CD8-positive, alpha-beta memory T cell (primary cell): Measurements from ENCODE around the gene MTG2. TPM values are rescaled to one million over a fixed set of nuclear protein-coding genes. Genes with fewer than 3 reads are reported as not detected.
A peak's percentile ranks its signal among the peaks of the same experiment; 100 is the strongest.

Experiments
- CTCF ChIA-PET: fragments of 350-600 bp; sonication (Branson Sonifier 250); formaldehyde crosslinking; loops from one replicate; lab custom pipeline; 2021; ENCODE audit warnings: antibody characterized with exemption; lab: Charles Lee
- POLR2A ChIA-PET: fragments of 350-600 bp; sonication (Branson Sonifier 250); formaldehyde crosslinking; loops from one replicate; lab custom pipeline; 2021; ENCODE audit warnings: antibody characterized with exemption; lab: Charles Lee
- DNase-seq, 5 donors: peaks; one replicate each; pipeline versions ENCODE4 v3.0.0 to v3.0.0-alpha.2; 2020 to 2022; ENCODE audit warnings: mixed read lengths in 1 of 5
- H3K27ac ChIP-seq: one replicate; pipeline ENCODE4 v1.7.0; 2013; ENCODE audit warnings: low read depth, mild to moderate bottlenecking, low read length, moderate library complexity
- H3K27me3 ChIP-seq: 2 replicates; pipeline ENCODE4 v1.7.0; 2013; ENCODE audit warnings: low read length, mild to moderate bottlenecking; ENCODE audit not compliant: insufficient read depth, poor library complexity, severe bottlenecking
- H3K36me3 ChIP-seq: 2 replicates; pipeline ENCODE4 v1.7.0; 2013; ENCODE audit warnings: mild to moderate bottlenecking, low read length, moderate library complexity; ENCODE audit not compliant: insufficient read depth
- H3K4me1 ChIP-seq: 2 replicates; pipeline ENCODE4 v1.7.0; 2013; ENCODE audit warnings: mild to moderate bottlenecking, low read length, moderate library complexity; ENCODE audit not compliant: insufficient read depth
- H3K4me3 ChIP-seq: 2 replicates; pipeline ENCODE4 v1.7.0; 2013; ENCODE audit warnings: mild to moderate bottlenecking, low read length
- H3K9me3 ChIP-seq: 2 replicates; pipeline ENCODE4 v1.7.0; 2013; ENCODE audit warnings: mild to moderate bottlenecking, low read length
- H3K27ac Mint-ChIP-seq, 8 donors: one replicate each; pipeline ENCODE4 v1.8.0; 2020 to 2021; ENCODE audit warnings: mixed read lengths in 8 of 8, mild to moderate bottlenecking in 6 of 8, inconsistent platforms in 3 of 8, moderate library complexity in 3 of 8
- H3K27me3 Mint-ChIP-seq, 2 donors: one replicate each; pipeline ENCODE4 v1.8.0; 2020 to 2021; ENCODE audit warnings: mixed read lengths in 2 of 2, mild to moderate bottlenecking in 1 of 2, moderate library complexity in 1 of 2
- H3K36me3 Mint-ChIP-seq, 3 donors: one replicate each; pipeline ENCODE4 v1.8.0; 2020 to 2021; ENCODE audit warnings: mixed read lengths in 3 of 3, inconsistent platforms in 1 of 3, mild to moderate bottlenecking in 1 of 3
- H3K4me1 Mint-ChIP-seq, 3 donors: one replicate each; pipeline ENCODE4 v1.8.0; 2020 to 2021; ENCODE audit warnings: mixed read lengths in 3 of 3, inconsistent platforms in 1 of 3, mild to moderate bottlenecking in 1 of 3
- H3K4me3 Mint-ChIP-seq, 7 donors: one replicate each; pipeline ENCODE4 v1.8.0; 2020 to 2021; ENCODE audit warnings: mixed read lengths in 7 of 7, mild to moderate bottlenecking in 6 of 7, moderate library complexity in 4 of 7, inconsistent platforms in 2 of 7
- H3K9me3 Mint-ChIP-seq, 5 donors: one replicate each; pipeline ENCODE4 v1.8.0; 2020 to 2022; ENCODE audit warnings: mixed read lengths in 5 of 5, mild to moderate bottlenecking in 3 of 5, moderate library complexity in 2 of 5, inconsistent platforms in 1 of 5
- polyA plus RNA-seq: library from polyadenylated mRNA; unstranded; fragments of 300-500 nt; fragmentation: Illumina TruSeq; gene quantifications from one replicate; pipeline ENCODE4 v1.2.3, GENCODE V29; 2021
- total RNA-seq, 2 experiments: library from RNA; stranded (reverse); gene quantifications; one replicate each; pipeline ENCODE4 v1.2.3, GENCODE V29; 2021

MTG2 gene
- total and polyA plus RNA-seq, 3 experiments from 2014 or later = 19.0 to 45.9 (median 44.6) TPM

DNA sequence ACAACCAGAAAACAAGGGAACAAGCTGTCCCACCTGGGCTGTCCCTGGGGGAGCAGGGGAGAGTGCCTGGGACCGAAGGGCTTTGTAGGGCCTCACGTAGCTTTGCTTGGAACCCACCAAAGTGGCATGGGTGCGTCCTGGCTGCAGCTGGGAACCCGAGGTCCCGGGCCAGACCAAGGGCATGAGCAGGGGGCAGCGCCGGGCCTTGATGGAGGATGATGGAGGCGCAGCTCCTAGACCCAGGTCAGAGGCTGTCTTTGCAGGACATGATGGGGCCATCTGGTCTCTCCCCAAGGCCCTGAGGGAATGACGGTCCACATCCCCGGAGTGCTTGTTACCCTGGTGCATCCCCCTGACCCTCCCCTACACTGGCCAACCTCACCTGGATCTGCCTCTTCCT, 47.9 kb downstream of the MTG2 start:
- H3K4me3 ChIP-seq = no peak overlapping the region
- ChIA-PET POLR2A (no interaction called here), CTCF (no interaction called here)
- H3K27ac ChIP-seq = no peak overlapping the region
- no peaks in the 10 kb centered on the region for H3K27me3 ChIP-seq
- Mint-ChIP-seq H3K9me3 (peaks cover 0 to 2% (median 0%) of the 10 kb centered on the region in 5 donors), H3K4me1 (no peaks in the 10 kb centered on the region), H3K4me3 (no peak overlapping the region), H3K27ac (no peak overlapping the region), H3K36me3 (no peaks in the 10 kb centered on the region), H3K27me3 (peaks cover 0 to 16% of the 10 kb centered on the region in 2 donors)
- H3K4me1 ChIP-seq = no peaks in the 10 kb centered on the region
- H3K36me3 ChIP-seq = no peaks in the 10 kb centered on the region
- DNase-seq = no peak
- H3K9me3 ChIP-seq = no peaks in the 10 kb centered on the region

DNA sequence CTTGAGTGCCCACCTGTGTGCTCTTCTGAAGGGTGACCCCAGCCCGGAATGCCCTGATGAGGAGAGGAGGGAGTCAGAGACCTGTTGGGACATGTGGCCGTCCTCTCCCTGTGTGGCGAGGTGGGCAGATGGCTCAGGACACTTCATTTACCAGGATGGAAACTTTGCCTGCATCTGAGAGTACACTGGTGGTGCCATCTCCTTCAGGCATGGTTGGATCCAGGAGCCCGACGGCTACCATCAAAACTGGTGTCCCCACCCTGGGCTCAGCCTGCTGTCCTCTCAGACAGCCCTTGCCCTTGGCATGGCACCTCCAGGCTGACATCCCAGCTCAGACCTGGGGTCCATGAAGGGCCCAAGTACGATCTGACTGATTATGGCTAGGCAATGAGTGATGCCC, 48.5 kb downstream of the MTG2 start:
- H3K4me1 ChIP-seq = no peaks in the 10 kb centered on the region
- Mint-ChIP-seq H3K4me1 (no peaks in the 10 kb centered on the region), H3K4me3 (no peak overlapping the region), H3K9me3 (peaks cover 0 to 2% (median 0%) of the 10 kb centered on the region in 5 donors), H3K36me3 (no peaks in the 10 kb centered on the region), H3K27ac (no peak overlapping the region), H3K27me3 (peaks cover 1 to 21% of the 10 kb centered on the region in 2 donors)
- DNase-seq = no peak
- no peaks in the 10 kb centered on the region for H3K36me3 ChIP-seq
- no peaks in the 10 kb centered on the region for H3K9me3 ChIP-seq
- H3K27me3 ChIP-seq = no peaks in the 10 kb centered on the region
- CTCF ChIA-PET = no interaction called here
- POLR2A ChIA-PET = no interaction called here
- H3K27ac ChIP-seq = no peak overlapping the region
- H3K4me3 ChIP-seq = no peak overlapping the region

DNA sequence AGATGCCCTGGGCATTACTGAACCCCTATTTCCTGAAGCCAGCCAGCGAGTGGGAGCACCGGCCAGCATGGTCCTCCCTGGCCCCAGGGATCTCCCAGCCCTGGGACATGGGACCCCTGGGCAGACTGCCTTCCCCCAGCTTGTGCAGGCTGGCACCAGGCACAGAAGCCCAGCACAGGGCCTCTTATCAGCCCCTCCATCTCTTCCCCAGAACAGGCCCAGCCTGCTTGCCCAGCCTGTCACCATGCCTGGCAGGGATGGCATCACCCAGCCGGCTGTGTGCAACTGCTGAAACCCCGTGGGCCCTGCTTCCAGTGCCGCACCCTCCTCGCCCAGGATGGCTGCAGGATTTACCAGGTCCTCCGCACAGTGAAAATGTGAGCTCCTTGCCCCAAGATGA, 49.4 kb downstream of the MTG2 start:
- peaks cover 0 to 2% (median 0%) of the 10 kb centered on the region in 5 donors for H3K9me3 Mint-ChIP-seq
- H3K4me1 Mint-ChIP-seq = no peaks in the 10 kb centered on the region
- no peaks in the 10 kb centered on the region for H3K36me3 Mint-ChIP-seq
- H3K4me3 Mint-ChIP-seq = no peak overlapping the region
- H3K27ac Mint-ChIP-seq = no peak overlapping the region
- POLR2A ChIA-PET = no interaction called here
- Histone ChIP-seq H3K9me3 (no peaks in the 10 kb centered on the region), H3K4me3 (no peak overlapping the region), H3K27ac (no peak overlapping the region), H3K36me3 (no peaks in the 10 kb centered on the region), H3K27me3 (no peaks in the 10 kb centered on the region), H3K4me1 (peaks cover under 1% of the 10 kb centered on the region)
- H3K27me3 Mint-ChIP-seq = peaks cover 1 to 16% of the 10 kb centered on the region in 2 donors
- CTCF ChIA-PET = no interaction called here
- DNase-seq = no peak

DNA sequence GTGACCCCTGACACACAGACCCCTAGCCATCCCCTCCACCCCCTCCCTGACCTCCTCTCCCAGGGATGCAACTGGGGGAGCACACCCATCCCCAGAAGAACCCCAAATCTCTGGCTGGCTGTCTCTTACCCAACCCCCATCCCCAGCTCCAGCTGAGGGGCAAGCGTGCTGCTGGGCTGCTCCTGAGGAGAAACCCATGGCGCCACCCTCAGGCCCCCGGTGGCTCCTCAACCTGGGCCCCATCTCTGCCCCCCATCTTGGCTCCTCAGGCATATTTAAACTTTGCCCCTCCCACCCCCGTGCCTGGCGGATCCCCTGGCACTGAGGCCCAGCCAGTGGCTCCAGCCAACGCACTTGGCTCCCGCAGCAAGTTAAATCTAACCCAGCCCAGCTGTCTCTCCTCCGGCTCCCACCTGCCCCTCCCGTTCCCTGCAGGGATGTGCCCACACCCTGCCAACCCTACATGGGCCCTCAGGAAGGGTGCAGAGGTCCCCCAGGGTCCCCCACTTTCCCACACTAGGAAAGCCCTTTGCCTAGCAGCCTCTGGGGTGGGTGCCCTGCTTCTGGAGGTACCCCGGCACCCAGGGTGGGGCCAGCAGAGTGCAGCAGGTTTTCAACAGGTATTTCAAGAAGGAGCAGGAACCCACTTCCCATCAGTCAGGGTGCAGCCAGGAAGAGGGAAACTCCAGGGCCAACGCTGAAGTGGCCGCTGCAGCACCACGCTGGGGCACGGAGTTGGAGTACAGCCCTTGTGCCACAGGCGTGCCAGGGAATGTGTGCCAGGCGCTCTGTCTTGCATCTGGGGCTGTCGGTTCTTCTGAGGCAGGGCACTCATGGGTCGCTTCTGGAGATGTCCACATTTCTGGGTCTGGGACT, 50.2 kb downstream of the MTG2 start:
- Histone ChIP-seq H3K9me3 (no peaks in the 10 kb centered on the region), H3K27ac (no peak overlapping the region), H3K4me1 (peaks cover 9% of the 10 kb centered on the region), H3K27me3 (no peaks in the 10 kb centered on the region), H3K36me3 (no peaks in the 10 kb centered on the region), H3K4me3 (no peak overlapping the region)
- POLR2A ChIA-PET = no interaction called here
- peaks cover 4 to 6% (median 5%) of the 10 kb centered on the region in 3 donors for H3K4me1 Mint-ChIP-seq
- peaks cover 0 to 2% (median 0%) of the 10 kb centered on the region in 5 donors for H3K9me3 Mint-ChIP-seq
- DNase-seq = no peak
- CTCF ChIA-PET = no interaction called here
- no peak overlapping the region for H3K4me3 Mint-ChIP-seq
- no peak overlapping the region for H3K27ac Mint-ChIP-seq
- peaks cover 1 to 16% of the 10 kb centered on the region in 2 donors for H3K27me3 Mint-ChIP-seq
- no peaks in the 10 kb centered on the region for H3K36me3 Mint-ChIP-seq

- Mint-ChIP-seq H3K27me3 (peaks cover 1 to 16% of the 10 kb centered on the region in 2 donors), H3K9me3 (peaks cover 0 to 2% (median 0%) of the 10 kb centered on the region in 5 donors), H3K4me1 (peaks cover 5 to 8% (median 6%) of the 10 kb centered on the region in 3 donors), H3K27ac (peak overlapping the region in 1 of 8 donors; percentile 15), H3K4me3 (no peak overlapping the region), H3K36me3 (no peaks in the 10 kb centered on the region)
- Histone ChIP-seq H3K4me3 (no peak overlapping the region), H3K4me1 (peaks cover 9% of the 10 kb centered on the region), H3K27ac (no peak overlapping the region), H3K27me3 (no peaks in the 10 kb centered on the region), H3K9me3 (no peaks in the 10 kb centered on the region), H3K36me3 (no peaks in the 10 kb centered on the region)
- ChIA-PET CTCF (no interaction called here), POLR2A (no interaction called here)
- DNase-seq = no peak
These were observed 50.9 kb downstream of the MTG2 start for GRCh38 chr20:62233684-62234083.

DNA sequence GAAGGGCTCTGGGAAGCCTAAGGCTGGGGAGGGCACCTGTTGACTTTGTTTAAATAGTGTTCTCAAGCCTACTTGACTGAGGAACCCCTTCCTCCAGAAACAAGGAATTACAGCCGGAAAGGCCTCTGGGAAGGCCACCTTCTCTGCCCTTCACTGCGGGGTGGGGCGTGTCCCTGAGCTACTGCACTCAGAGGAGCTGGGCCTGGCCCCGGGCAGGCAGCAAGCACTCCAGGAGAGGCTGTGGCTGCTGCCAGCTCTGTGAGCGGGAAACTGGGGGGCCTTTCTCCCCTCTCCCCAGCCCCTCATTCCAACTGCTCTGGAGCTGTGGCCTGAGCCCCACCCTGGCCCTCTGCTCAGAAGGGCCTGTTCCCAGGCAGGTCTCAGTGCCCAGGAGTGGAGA, 51.5 kb downstream of the MTG2 start:
- H3K36me3 ChIP-seq = no peaks in the 10 kb centered on the region
- Mint-ChIP-seq H3K9me3 (peaks cover 0 to 2% (median 0%) of the 10 kb centered on the region in 5 donors), H3K4me3 (peak overlapping the region in 1 of 7 donors; percentile 48), H3K36me3 (peaks cover 0 to 2% (median 0%) of the 10 kb centered on the region in 3 donors), H3K27ac (peak overlapping the region in 1 of 8 donors; percentile 73), H3K27me3 (peaks cover 1 to 16% of the 10 kb centered on the region in 2 donors), H3K4me1 (peaks cover 6 to 13% (median 10%) of the 10 kb centered on the region in 3 donors)
- peaks cover 14% of the 10 kb centered on the region for H3K4me1 ChIP-seq
- no peak overlapping the region for H3K27ac ChIP-seq
- H3K4me3 ChIP-seq = no peak overlapping the region
- no peak for DNase-seq
- ChIA-PET CTCF (no interaction called here), POLR2A (no interaction called here)
- H3K9me3 ChIP-seq = no peaks in the 10 kb centered on the region
- H3K27me3 ChIP-seq = no peaks in the 10 kb centered on the region

- ChIA-PET CTCF (no interaction called here), POLR2A (no interaction called here)
- DNase-seq = no peak
- H3K27ac Mint-ChIP-seq = no peak overlapping the region
- H3K4me3 Mint-ChIP-seq = peak overlapping the region in 2 of 7 donors; percentile 26 to 73
- peaks cover 0 to 2% (median 0%) of the 10 kb centered on the region in 5 donors for H3K9me3 Mint-ChIP-seq
- H3K27me3 Mint-ChIP-seq = peaks cover 1 to 16% of the 10 kb centered on the region in 2 donors
- Histone ChIP-seq H3K4me1 (peaks cover 22% of the 10 kb centered on the region), H3K27ac (no peak overlapping the region), H3K9me3 (no peaks in the 10 kb centered on the region), H3K36me3 (no peaks in the 10 kb centered on the region), H3K4me3 (no peak overlapping the region), H3K27me3 (no peaks in the 10 kb centered on the region)
- H3K4me1 Mint-ChIP-seq = peaks cover 9 to 22% (median 18%) of the 10 kb centered on the region in 3 donors
- peaks cover 0 to 5% (median 0%) of the 10 kb centered on the region in 3 donors for H3K36me3 Mint-ChIP-seq
These were observed 52.4 kb downstream of the MTG2 start for GRCh38 chr20:62235001-62235776.

GRCh38 chr20:62235777-62236157, 52.9 kb downstream of the MTG2 start:
- Mint-ChIP-seq H3K36me3 (peaks cover 0 to 9% (median 0%) of the 10 kb centered on the region in 3 donors), H3K27ac (peak overlapping the region in 2 of 8 donors; percentile 11 to 12), H3K4me1 (peaks cover 14 to 27% (median 24%) of the 10 kb centered on the region in 3 donors), H3K4me3 (peak overlapping the region in 1 of 7 donors; percentile 63), H3K9me3 (peaks cover 0 to 2% (median 0%) of the 10 kb centered on the region in 5 donors), H3K27me3 (peaks cover 1 to 16% of the 10 kb centered on the region in 2 donors)
- no peak for DNase-seq
- no peaks in the 10 kb centered on the region for H3K9me3 ChIP-seq
- no peaks in the 10 kb centered on the region for H3K27me3 ChIP-seq
- ChIA-PET POLR2A (no interaction called here), CTCF (no interaction called here)
- H3K4me1 ChIP-seq = peaks cover 26% of the 10 kb centered on the region
- no peaks in the 10 kb centered on the region for H3K36me3 ChIP-seq
- no peak overlapping the region for H3K27ac ChIP-seq
- H3K4me3 ChIP-seq = no peak overlapping the region
